GM19438 (cell line): ENCODE data around the gene GABRR3.
A peak's percentile ranks its signal among the peaks of the same experiment; 100 is the strongest.

Experiments used
- ATAC-seq: cut with Tn5 transposase; IDR thresholded peaks from one replicate; pipeline ENCODE4 v1.9.1; 2021; ENCODE audit warnings: low read depth; ENCODE audit not compliant: unreplicated experiment

Gene GABRR3

GRCh38 chr3:98035208-98035607, at the start of gene GABRR3:
TSS of gene GABRR3 (minus strand) at chr3:98035315. CDS start at chr3:98034987, 328 bp downstream.
- ATAC-seq, result no peak

- ATAC-seq, result no peak
Measured at GRCh38 chr3:98073486-98073885, 38.4 kb upstream of the GABRR3 start.

- ATAC-seq, result no peak
Measured at GRCh38 chr3:98070840-98071239, 35.7 kb upstream of the GABRR3 start.

GRCh38 chr3:98068824-98069223, 33.7 kb upstream of the GABRR3 start:
- no peak for ATAC-seq

DNA sequence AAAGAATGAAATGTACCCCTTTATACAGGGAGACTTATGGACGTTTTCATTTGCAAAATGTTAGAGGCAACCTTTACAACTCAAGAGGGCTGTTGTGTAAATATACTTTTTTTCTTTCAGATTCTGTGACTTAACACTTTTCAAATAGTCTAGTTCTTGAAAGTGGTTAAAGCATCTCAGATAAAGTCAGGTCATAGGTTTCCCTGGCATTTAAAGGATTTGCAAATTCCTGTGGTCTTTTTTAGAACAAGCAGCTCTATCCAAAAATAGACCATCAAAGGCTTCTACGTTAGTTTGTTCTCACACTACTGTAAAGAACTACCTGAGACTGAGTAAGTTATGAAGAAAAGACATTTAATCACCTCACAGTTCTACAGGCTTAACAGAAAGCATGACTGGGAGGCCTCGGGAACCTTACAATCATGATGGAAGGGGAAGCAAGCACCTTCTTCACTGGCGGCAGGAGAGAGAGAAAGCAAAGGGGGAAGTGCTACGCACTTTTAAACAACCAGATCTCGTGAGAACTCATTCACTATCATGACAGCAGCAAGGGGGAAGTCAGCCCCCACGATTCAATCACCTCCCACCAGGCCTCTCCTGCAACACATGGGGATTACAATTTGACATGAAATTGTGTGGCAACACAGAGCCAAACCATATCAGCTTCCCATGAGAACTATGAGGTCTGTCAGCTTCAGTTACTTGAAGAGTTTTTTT, 23.3 kb upstream of the GABRR3 start:
- no peak for ATAC-seq

- ATAC-seq, result no peak
Measured at GRCh38 chr3:98057631-98058030, 22.5 kb upstream of the GABRR3 start.

DNA sequence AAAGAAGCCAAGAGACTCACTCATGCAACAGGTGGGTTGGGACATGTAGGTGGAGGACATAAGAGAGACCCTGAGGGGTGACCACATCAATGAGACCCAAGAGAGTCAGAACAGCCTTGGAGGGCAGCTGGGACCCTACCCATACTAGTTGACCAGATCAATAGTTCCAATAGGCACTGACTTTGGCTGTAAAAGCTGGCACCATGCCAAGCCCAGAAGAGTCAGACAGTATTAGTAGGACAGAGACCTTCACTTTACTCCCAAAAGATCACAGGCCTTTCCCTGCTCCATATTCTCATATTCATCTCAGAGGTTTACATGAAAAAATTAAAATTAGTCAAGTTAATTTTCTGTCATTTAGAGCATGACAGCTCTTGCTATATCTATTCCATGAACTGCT, 20.9 kb upstream of the GABRR3 start:
- no peak for ATAC-seq

GRCh38 chr3:98049271-98049670, 14.2 kb upstream of the GABRR3 start:
- ATAC-seq, result no peak

DNA sequence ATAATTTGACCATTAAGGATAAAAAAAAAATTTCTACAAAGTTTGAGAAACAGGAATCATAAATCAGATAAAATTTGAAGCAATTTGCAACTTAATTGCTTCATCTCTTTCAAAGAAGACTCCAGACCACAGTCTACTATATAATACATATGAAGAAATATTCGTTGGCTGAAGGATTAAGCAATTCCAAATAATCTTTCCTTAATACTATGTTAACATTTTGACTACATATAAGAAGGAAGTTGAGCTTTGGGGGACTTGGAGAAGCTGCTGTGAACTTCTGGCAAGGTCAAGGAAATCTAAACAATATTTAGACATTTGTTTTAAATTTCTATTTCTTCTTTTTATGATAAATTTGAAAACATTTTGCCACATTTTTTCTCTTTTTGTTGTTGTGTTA, 13.5 kb upstream of the GABRR3 start:
- no peak for ATAC-seq

- ATAC-seq, result no peak
Measured at GRCh38 chr3:98041350-98041749, 6.2 kb upstream of the GABRR3 start.

GRCh38 chr3:98039322-98040024, 4.4 kb upstream of the GABRR3 start:
- peak; percentile 95 for ATAC-seq

- no peak for ATAC-seq
Measured at GRCh38 chr3:98038876-98039275, 3.8 kb upstream of the GABRR3 start.

GRCh38 chr3:98038286-98038685, 3.2 kb upstream of the GABRR3 start:
- no peak for ATAC-seq

- no peak for ATAC-seq
Measured at GRCh38 chr3:98034486-98034885, 629 bp downstream of the GABRR3 start.

DNA sequence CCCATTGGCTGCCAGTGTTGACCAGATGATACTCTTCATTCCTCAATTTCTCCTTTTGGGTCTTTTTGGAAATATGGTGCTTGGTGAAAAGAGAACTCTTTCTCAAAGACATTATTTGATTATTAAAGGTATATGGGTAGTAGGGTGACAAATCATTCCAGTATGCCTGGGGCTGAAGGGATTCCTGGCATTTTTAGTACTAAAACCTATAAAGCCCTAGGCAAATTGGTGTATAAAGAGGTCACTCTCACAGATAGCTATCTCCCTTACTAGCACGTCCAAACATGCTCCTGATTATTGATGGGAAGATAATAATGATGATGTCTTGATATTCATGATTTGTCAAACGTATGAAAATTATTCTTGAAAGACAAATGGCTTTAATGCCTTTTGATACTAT, 1.1 kb downstream of the GABRR3 start:
- ATAC-seq, result no peak

- no peak for ATAC-seq
Measured at GRCh38 chr3:98032904-98033303, 2.2 kb downstream of the GABRR3 start.

- no peak for ATAC-seq
Measured at GRCh38 chr3:98032265-98032664, 2.9 kb downstream of the GABRR3 start.

DNA sequence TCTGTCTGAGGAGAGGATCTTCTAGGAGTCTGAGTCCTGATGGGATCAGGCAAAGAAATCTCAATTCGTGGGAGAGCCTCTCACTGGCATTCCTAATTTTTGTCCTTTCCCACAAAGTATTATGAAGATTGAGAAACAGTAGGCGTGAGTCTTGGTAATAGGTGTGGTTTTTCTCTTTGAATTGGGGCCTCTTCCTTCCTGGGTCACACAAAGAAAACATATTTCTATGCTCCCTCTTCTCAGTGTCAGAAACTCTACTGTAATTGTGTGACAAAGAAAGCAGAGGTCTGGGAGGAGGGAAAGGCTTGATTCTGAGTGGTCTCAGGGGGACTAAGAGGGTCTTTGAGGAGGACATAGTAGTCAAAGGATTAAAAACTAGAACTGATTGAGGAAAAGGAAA, 6.0 kb downstream of the GABRR3 start:
- no peak for ATAC-seq

DNA sequence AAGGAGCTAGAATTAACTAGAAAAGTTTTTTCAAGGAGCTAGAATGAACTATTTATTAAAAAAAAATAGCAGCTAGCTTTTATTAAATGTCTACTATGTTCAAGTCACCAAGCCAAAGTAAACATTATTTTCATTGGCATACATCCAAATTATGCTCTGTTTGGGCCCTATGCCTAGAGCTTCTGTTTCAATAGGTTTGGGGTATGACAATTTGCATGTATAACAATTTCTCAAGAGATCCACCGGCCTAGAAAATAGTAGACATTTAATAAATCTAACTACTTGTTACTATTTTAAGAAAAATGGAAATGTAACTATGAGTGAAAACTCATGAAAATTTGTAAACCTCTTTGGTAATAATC, 8.0 kb downstream of the GABRR3 start:
- peak; percentile 57 for ATAC-seq

- peak; percentile 68 for ATAC-seq
Measured at GRCh38 chr3:98026425-98027084, 8.6 kb downstream of the GABRR3 start.

DNA sequence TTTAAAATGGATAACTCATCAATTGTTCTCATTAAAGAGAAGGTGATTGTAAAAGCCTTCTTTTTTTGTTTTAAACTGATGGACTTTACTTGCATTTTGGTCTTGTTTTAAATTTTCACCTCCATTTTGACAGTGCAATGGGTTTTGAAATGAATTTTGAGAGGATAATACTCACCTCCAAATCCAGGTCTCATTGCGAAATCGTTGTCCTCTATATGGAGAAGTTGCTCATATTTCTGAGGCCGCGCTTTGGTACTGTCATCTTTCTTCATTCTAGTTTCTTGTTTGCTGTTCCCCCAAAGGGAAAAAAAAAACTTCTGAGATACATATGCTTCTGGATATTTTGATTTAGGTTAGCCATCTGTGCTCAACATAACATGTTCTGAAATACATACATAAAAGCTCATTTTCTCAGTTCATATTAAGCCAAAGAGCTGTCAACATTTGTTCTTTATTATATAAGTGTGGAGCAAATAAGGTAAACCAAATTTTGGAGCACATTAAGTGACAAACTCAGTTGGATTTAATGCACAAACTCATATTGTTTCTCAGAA, 9.6 kb downstream of the GABRR3 start:
- ATAC-seq, result no peak
